Endothelial cell of coronary artery (primary cell): ENCODE data around the gene TPM1. TPM values are rescaled to one million over a fixed set of nuclear protein-coding genes. Genes with fewer than 3 reads are reported as not detected.

Experiments used
- total RNA-seq: library from RNA; depleted of rRNA; stranded (reverse); fragments of >200 nt; gene quantifications from 2 replicates; pipeline ENCODE4 v1.2.3, GENCODE V29; 2014

TPM1 gene
- 370 and 1,089 TPM in 2 replicates for total RNA-seq

DNA sequence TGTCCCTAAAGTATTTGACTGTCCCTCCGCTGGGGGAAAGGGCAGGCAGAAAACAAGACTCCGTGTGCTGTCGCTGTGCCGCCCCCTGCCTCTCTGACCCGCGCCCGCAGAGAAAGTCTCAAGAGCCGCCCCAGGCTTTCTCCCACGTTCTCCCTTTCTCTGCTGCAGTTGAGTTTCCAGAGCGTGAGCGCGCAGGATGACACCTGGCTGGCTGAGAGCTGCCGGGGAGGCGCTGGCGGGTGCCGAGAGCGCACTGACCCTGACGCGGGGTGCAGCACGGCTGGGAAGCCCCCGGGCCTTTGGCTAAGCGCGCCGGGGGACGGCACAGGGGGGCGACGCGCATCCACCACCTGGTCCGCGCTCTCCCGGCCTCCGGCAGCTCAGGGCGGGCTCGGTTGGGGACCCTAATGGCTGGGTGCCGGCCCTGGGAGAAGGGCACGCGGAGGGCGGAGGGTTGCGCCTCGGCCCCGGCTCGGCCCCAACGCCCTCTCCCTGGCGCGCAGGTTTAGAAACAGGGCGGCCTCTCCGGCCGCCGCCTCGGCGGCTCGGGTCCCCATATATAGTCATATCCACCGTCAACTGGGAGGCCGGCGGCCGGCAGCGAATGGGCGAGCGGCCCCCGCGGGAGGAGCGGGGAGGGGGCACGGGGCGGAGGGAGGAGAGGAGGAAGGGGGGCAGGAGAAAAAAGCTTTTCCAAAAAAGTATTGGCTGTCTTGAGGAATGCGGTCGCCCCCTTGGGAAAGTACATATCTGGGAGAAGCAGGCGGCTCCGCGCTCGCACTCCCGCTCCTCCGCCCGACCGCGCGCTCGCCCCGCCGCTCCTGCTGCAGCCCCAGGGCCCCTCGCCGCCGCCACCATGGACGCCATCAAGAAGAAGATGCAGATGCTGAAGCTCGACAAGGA, at the start of gene TPM1:
Gene TPM1 (plus strand): TSS at position 774 of the 903 bp plus-strand sequence. CDS start 83 bp downstream, at position 857.

Other genes starting within 250 kb of the TPM1 start
- 21.0 and 36.6 TPM in 2 replicates for gene LACTB, start 79.1 kb downstream of the TPM1 start, total RNA-seq
- 441 and 535 TPM in 2 replicates for gene RPS27L, start 114.7 kb downstream of the TPM1 start, total RNA-seq
- 38.4 and 70.5 TPM in 2 replicates for gene RAB8B, start 146.9 kb downstream of the TPM1 start, total RNA-seq
- 11.1 and 11.5 TPM in 2 replicates for gene APH1B, start 234.9 kb downstream of the TPM1 start, total RNA-seq